NK-92 (cell line): ENCODE data around the gene KRTAP10-3.
"Not testable (repeated sequence)": the region's sequence is repeated elsewhere in the genome, so short reads cannot be mapped to it uniquely, and the experiment has no call there.

ENCODE experiments used
- DNase-seq: peaks from one replicate; lab custom pipeline; 2025; ENCODE audit not compliant: unreplicated experiment; lab: John Stamatoyannopoulos, UW

Gene KRTAP10-3

GRCh38 chr21:44572959-44573583, 14.5 kb upstream of the KRTAP10-3 start:
- no peak for DNase-seq

- DNase-seq: no peak
Measured at GRCh38 chr21:44571844-44572782, 13.5 kb upstream of the KRTAP10-3 start.

- no peak for DNase-seq
Measured at GRCh38 chr21:44571296-44571695, 12.7 kb upstream of the KRTAP10-3 start.

- DNase-seq: no peak
Measured at GRCh38 chr21:44569861-44570517, 11.4 kb upstream of the KRTAP10-3 start.

- DNase-seq: no peak
Measured at GRCh38 chr21:44568667-44569556, 10.3 kb upstream of the KRTAP10-3 start.

GRCh38 chr21:44568261-44568660, 9.7 kb upstream of the KRTAP10-3 start:
- no peak for DNase-seq

- no peak for DNase-seq
Measured at GRCh38 chr21:44567481-44568171, 9.0 kb upstream of the KRTAP10-3 start.

GRCh38 chr21:44566403-44566802, 7.8 kb upstream of the KRTAP10-3 start:
- DNase-seq: no peak

GRCh38 chr21:44564886-44565598, 6.4 kb upstream of the KRTAP10-3 start:
- DNase-seq: no peak

GRCh38 chr21:44564099-44564498, 5.5 kb upstream of the KRTAP10-3 start:
- no peak for DNase-seq

GRCh38 chr21:44558329-44558675, 293 bp downstream of the KRTAP10-3 start:
- DNase-seq: not testable (repeated sequence)

GRCh38 chr21:44557491-44558328, 885 bp downstream of the KRTAP10-3 start:
- no peak for DNase-seq

- DNase-seq: no peak
Measured at GRCh38 chr21:44556879-44557278, 1.7 kb downstream of the KRTAP10-3 start.

- no peak for DNase-seq
Measured at GRCh38 chr21:44555200-44555875, 3.3 kb downstream of the KRTAP10-3 start.

GRCh38 chr21:44552681-44553080, 5.9 kb downstream of the KRTAP10-3 start:
- DNase-seq: no peak

GRCh38 chr21:44552136-44552535, 6.5 kb downstream of the KRTAP10-3 start:
- DNase-seq: no peak

GRCh38 chr21:44551340-44551961, 7.1 kb downstream of the KRTAP10-3 start, which contains the start of gene KRTAP10-2:
Gene KRTAP10-2 (minus strand): TSS chr21:44551505. CDS start chr21:44551458, 47 bp downstream.
- no peak for DNase-seq

- DNase-seq: no peak
Measured at GRCh38 chr21:44550807-44551206, 7.8 kb downstream of the KRTAP10-3 start.
